ENCODE data around the gene BAD.
A peak's percentile ranks its signal among the peaks of the same experiment; 100 is the strongest.

BAD gene

DNA sequence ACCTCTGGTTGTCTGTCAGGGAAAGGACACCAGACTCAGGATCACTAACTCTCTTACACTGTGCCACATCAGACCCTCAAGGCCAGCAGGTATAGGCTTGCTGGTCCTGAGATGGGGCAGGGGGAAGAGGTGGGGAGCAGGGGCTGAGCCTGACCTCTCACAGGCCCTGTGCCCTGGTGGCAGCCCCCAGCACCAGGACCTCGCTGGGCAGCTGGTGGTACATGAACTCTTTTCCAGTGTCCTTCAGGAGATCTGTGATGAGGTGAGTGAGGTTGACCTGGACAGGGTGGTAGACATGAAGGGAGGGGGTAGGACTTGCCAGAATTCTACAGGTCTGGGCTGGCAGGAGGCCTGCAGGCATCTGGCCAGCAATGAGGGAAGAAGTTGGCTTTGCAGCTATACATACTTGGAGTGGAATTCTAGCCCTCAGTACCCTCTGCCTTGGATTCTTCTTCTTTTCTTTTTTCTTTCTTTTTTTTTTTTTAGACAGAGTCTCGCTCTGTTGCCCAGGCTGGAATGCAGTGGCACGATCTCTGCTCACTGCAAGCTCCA lies 57.0 kb downstream of the BAD start:
- DNase-seq, result no peak

DNA sequence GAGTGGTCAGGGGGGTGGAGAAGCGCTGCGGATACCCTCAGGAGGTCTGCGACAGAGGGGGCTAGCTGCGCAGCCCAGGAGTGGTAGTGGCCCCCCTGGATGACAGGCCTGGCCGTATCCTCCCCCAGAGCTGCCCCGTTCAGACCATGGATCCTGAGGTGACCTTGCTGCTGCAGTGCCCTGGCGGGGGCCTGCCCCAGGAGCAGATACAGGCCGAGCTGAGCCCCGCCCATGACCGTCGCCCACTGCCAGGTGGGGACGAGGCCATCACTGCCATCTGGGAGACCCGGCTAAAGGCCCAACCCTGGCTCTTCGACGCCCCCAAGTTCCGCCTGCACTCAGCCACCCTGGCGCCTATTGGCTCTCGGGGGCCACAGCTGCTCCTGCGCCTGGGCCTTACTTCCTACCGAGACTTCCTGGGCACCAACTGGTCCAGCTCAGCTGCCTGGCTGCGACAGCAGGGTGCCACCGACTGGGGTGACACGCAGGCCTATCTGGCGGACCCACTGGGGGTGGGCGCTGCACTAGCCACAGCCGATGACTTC lies 57.9 kb downstream of the BAD start:
- peak; percentile 75 for DNase-seq

DNA sequence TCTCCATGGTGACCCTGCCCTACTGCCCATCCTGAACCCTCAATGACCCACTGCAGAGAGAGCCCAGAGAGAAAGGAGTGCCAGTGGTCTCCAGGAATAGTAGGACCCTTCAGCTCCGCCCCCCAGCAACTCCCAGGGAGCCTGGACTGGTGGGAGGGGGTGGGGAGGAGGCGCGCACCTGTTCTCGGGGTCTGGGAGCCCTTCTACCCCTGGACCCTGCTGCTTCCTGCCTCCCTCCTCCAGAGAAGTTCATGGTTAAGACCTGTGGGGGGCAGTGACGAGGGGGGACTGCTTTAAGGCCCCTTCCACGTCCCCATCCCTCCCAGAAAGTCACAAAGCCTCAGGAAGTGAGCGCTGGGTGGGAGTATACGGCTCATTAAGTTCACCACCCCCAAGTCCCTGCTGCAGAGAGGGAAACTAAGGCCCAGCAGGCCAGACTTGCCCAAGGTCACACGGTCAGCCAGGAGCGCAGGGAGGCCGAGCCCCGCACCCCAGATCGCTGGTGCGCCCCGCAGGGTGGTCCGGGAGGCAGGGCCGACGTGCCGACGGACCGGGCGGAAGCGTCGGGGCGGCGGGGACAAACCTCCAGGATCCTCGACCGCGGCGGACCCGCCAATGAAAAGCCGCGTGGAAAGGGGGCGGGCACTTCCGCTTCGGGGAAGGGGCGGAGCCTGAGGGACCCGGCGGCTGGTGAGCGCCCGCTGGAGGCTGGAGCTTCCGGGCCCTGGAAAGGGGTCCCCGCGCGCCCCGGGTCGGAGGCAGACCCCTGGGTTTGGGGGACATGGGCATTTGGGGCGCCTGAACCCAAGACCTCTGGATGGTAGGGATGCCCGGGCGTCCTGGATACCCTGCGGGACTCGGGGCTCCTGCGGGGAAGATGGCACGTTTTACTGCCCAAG lies 58.6 kb downstream of the BAD start, which contains the start of the genes NUDT22 and TRPT1:
NUDT22 (plus strand) TSS at position 667 of the 899 bp plus-strand sequence. CDS start 379 bp downstream, outside the sequence.
TRPT1 (minus strand) TSS at position 579 of the 899 bp plus-strand sequence; CDS start at position 253, 326 bp downstream.
- peak; percentile 89 for DNase-seq

DNA sequence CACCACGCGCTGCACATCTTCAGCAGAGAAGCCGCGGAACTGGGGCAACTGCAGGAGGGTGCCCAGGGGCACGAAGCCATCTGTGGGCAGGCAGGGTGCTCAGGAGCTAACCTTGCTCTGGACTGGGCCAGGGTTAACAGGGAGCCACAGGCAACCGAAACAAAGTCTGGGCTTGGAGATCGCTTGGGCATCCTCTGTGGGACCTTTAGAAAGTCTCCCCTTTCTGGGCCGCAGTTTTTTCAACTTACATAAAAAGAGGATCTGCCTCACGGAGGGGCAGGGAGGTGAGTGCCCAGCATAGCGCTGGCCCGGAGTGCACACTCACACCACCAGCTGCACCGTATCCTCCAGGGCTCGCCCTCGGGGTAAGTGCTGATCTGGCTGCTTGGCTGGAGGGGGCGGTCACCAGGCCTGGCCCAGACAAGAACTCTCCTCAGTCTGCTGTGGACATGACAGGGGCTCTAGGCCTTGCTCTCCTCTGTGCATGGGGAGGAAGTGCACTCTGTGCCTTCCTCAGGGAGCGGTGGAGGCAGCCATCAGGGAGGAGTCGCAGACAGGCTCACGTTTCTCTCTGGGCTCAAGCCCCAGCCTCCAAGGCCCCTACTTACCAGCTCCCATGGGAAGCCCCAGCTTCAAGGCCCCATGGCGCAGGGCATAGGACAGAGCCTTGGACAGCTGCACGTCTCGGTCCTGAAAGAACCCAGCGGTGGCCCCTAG lies 59.4 kb downstream of the BAD start:
- DNase-seq, result no peak

DNA sequence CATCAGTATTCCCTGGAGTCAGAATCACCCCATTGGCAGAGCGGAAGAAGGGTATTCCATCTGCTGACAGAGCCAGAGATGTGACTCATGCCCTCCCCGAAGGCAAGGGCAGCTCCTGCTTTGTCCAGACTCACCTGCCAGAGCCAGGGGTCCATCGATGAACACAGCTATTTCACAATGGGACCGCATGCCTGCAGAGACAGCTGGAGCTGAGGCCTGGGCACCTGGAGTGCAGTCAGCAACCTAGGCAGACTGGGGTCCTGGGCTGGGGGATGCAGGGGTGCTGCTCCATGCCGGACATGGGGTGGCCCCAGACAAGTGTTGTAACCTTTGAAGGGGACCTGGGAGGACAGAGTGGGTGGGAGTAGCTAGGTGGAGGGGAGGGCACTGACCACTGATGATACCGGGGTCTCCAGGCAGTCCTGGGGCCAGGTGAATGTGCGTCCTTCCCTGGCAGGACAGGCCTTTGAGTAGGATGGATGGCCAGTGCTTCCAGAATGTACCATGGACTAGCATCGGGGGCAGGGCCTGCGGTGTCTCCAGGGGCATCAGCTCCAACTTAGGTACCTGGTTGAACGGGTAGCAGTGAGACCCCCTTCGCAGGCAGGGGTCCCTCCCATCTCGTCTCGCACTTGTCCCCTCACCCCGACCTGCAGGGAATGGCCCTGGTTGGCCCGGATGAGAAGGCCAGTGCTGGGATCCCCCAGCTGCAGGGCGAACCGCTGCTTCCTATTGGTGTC lies 60.1 kb downstream of the BAD start:
- no peak for DNase-seq

DNA sequence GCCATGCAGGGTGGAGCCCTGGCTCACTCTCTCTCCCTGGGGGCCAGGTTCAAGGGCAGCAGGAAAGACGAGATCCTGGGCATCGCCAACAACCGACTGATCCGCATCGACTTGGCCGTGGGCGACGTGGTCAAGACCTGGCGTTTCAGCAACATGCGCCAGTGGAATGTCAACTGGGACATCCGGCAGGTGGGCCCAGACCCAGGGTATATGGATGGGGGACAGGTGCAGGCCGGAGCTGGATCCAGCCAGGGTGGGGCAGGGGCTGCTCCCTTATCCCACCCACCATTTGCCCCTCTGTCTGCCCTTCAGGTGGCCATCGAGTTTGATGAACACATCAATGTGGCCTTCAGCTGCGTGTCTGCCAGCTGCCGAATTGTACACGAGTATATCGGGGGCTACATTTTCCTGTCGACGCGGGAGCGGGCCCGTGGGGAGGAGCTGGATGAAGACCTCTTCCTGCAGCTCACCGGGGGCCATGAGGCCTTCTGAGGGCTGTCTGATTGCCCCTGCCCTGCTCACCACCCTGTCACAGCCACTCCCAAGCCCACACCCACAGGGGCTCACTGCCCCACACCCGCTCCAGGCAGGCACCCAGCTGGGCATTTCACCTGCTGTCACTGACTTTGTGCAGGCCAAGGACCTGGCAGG lies 61.3 kb downstream of the BAD start:
- DNase-seq, result no peak

DNA sequence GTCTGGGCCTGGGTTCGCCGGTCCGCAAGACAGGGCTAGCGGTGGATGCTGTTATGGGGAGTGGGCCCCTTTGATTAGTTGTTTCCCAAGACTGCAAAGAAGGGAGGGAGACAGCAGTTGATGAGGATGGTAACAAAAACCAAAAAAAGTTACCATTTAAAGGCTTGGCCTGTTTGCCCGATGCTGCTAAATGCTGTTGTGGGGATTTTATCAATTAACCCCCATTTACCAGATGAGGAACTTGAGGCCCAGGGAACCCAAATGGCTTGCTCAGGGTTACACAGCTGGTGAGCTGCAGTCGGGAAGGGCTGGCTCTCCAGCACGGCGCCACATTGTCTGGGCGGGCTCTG lies 61.8 kb downstream of the BAD start:
- no peak for DNase-seq

DNA sequence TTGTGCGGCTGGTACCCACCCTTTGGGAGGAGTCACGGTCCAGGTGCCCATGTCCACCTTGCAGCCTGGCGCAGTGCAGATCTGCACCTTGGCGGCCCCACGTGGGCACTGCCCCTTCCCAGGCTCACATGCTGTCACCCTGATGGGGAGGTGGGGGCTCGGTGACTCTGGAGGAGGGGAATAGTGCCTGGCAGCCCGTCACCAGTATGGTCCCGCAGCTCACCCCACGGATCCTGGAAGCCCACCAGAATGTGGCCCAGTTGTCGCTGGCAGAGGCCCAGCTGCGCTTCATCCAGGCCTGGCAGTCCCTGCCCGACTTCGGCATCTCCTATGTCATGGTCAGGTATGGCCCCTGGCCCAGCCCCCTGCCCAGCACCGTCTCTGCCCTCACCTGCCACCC lies 63.7 kb downstream of the BAD start:
- DNase-seq, result no peak

DNA sequence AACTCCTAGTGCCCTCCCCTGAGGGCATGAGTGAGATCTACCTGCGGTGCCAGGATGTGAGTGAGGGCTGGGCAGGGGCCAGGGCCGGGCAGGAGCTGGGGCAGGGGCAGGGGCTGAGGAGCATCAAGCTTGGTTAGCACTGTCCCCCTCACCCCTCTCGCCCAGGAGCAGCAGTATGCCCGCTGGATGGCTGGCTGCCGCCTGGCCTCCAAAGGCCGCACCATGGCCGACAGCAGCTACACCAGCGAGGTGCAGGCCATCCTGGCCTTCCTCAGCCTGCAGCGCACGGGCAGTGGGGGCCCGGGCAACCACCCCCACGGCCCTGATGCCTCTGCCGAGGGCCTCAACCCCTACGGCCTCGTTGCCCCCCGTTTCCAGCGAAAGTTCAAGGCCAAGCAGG lies 64.2 kb downstream of the BAD start:
- no peak for DNase-seq

Measured in CD4-positive, alpha-beta T cell treated with Interleukin-21 for 1 hour (primary cell).